Stimulated activated CD4-positive, alpha-beta T cell treated with anti-CD3 and anti-CD28 coated beads, TNF-alpha, amount 100 ng/mL, for 4 hours (primary cell): Measurements from ENCODE around the gene CAPZA3.
"Not testable (repeated sequence)": the region's sequence is repeated elsewhere in the genome, so short reads cannot be mapped to it uniquely, and the experiment has no call there.

Experiments
- DNase-seq, 3 experiments: peaks; one replicate each; pipeline ENCODE4 v3.0.0-alpha.2; 2020; ENCODE audit warnings: low read depth in 3 of 3

CAPZA3 gene

DNA sequence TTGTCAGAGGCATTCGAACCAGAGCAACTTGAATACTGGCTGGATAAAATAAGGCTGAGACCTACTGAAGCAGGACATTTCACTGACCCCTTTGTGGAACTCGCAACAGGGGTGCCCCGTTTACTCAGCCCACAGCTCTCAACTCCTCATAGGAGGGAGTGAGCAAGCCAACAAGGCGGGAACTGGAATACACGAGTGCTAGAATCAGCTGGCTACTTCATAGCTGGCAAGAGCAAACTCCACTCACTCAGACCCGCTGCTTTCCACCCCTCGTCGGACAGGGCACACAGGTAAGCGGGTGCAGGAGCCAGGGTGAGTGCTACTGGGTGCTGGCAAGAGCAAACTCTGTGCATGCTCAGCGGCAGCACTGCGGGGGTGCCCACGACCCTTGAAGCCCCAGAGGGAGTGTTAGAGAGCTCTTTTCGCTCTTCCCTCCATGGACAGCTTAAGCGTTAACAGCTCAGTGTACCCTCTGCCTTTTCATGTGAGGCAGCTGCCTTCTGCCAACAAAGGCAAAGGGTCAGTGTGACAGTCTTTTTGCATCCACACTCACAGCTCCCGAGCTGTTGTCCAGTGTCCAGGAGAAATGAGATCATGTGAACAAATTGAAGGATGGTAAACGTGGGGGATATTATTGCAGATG lies 15.7 kb downstream of the CAPZA3 start:
- DNase-seq: no peak

GRCh38 chr12:18754124-18754707 lies 16.3 kb downstream of the CAPZA3 start:
- no peak for DNase-seq

- DNase-seq: no peak
Observed at GRCh38 chr12:18755341-18755740, 17.4 kb downstream of the CAPZA3 start.

GRCh38 chr12:18766479-18766878 lies 28.6 kb downstream of the CAPZA3 start:
- DNase-seq: not testable (repeated sequence)

DNA sequence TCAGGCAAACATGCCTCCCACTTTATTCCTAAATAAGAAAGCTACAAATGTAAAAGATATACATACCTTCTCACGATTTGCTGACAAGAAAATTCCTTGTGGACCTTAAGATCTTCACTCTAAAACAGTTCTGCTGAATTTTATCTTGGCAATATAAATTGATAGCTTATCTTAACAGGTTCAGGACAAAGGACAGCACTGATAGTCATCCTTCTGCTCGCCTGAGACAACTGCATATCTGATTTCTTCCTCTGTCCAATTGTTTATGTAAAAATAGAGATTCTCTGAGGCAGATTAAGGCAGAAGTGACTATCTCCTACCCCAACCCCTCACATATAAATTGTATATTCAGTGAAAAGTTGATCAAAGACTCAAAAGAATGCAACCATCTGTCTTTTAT lies 44.9 kb downstream of the CAPZA3 start:
- no peak for DNase-seq

DNA sequence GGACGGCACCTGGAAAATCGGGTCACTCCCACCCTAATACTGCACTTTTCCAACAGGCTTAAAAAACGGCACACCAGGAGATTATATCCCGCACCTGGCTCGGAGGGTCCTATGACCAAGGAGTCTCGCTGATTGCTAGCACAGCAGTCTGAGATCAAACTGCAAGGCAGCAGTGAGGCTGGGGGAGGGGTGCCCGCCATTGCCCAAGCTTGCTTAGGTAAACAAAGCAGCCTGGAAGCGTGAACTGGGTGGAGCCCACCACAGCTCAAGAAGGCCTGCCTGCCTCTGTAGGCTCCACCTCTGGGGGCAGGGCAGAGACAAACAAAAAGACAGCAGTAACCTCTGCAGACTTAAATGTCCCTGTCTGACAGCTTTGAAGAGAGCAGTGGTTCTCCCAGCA lies 47.5 kb downstream of the CAPZA3 start:
- DNase-seq: not testable (repeated sequence)
